ENCODE measurements around the gene PZP. TPM values are rescaled to one million over a fixed set of nuclear protein-coding genes. Genes with fewer than 3 reads are reported as not detected.

The PZP gene
- polyA plus RNA-seq, 1 experiment, result not detected

GRCh38 chr12:9134981-9135628 lies 73.1 kb downstream of the PZP start:
- ChIA-PET CTCF (no interaction called here), POLR2A (no interaction called here)
- H3K27ac ChIP-seq (ENCODE audit: low read depth, low read length), result no peak overlapping the region
- TF ChIP-seq CTCF (IDR thresholded peaks at IDR 0.05; ENCODE audit: low read depth, low read length), result peak; percentile 31; the same call in 1 of the 2 replicates
- peaks cover 3% of the 10 kb centered on the region; the same call in 1 of the 2 replicates for H3K9me3 ChIP-seq (ENCODE audit: control insufficient read depth, insufficient read depth, low read length)
- no peak overlapping the region for H3K4me3 ChIP-seq (ENCODE audit: low read depth, low read length)
- no peaks in the 10 kb centered on the region for H3K27me3 ChIP-seq (ENCODE audit: control insufficient read depth, insufficient read depth, low read length)
- DNase-seq (ENCODE audit: low read depth, low spot score), result no peak

GRCh38 chr12:9133216-9133916 lies 74.8 kb downstream of the PZP start:
- peaks cover 4% of the 10 kb centered on the region for H3K9me3 ChIP-seq (ENCODE audit: control insufficient read depth, insufficient read depth, low read length)
- no peak for DNase-seq (ENCODE audit: low read depth, low spot score)
- H3K4me3 ChIP-seq (ENCODE audit: low read depth, low read length), result no peak overlapping the region
- no peaks in the 10 kb centered on the region for H3K27me3 ChIP-seq (ENCODE audit: control insufficient read depth, insufficient read depth, low read length)
- CTCF ChIA-PET, result interaction anchor here (0.5 kb wide), 1 partner anchor 1226 kb away, joined by 3 read pairs; no protein-coding TSS in a partner anchor
- POLR2A ChIA-PET, result no interaction called here
- no peak overlapping the region for H3K27ac ChIP-seq (ENCODE audit: low read depth, low read length)
- TF ChIP-seq CTCF (IDR thresholded peaks at IDR 0.05; ENCODE audit: low read depth, low read length), result no peak

GRCh38 chr12:9132008-9132535 lies 76.1 kb downstream of the PZP start:
- POLR2A ChIA-PET, result no interaction called here
- no peak overlapping the region for H3K4me3 ChIP-seq (ENCODE audit: low read depth, low read length)
- no peak overlapping the region for H3K27ac ChIP-seq (ENCODE audit: low read depth, low read length)

DNA sequence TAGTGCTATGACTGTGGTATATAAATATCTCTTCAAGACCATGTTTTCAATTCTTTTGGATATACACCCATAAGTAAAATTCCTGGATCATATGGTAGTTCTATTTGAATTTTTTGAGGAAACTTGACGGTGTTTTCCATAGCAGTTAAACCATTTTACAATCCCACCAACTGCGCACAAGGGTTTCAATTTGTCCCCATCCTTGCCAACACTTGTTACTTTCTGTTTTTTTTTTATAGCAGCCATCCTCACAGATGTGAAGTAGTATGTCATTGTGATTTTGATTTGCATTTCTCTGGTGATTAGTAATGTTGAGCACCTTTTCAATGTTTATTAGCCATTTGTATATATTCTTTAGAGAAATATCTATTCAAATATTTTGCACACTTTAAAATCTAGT lies 78.0 kb downstream of the PZP start:
- Histone ChIP-seq H3K27me3 (ENCODE audit: control insufficient read depth, insufficient read depth, low read length) (no peaks in the 10 kb centered on the region), H3K9me3 (ENCODE audit: control insufficient read depth, insufficient read depth, low read length) (peaks cover 15% of the 10 kb centered on the region), H3K4me3 (ENCODE audit: low read depth, low read length) (no peak overlapping the region), H3K27ac (ENCODE audit: low read depth, low read length) (no peak overlapping the region)
- CTCF ChIA-PET, result no interaction called here
- no peak for TF ChIP-seq CTCF (IDR thresholded peaks at IDR 0.05; ENCODE audit: low read depth, low read length)
- POLR2A ChIA-PET, result no interaction called here
- no peak for DNase-seq (ENCODE audit: low read depth, low spot score)

More at GRCh38 chr12:9132008-9132535, 76.1 kb downstream of the PZP start:
- no peak for DNase-seq (ENCODE audit: low read depth, low spot score)
- H3K9me3 ChIP-seq (ENCODE audit: control insufficient read depth, insufficient read depth, low read length), result peaks cover 15% of the 10 kb centered on the region
- no peaks in the 10 kb centered on the region for H3K27me3 ChIP-seq (ENCODE audit: control insufficient read depth, insufficient read depth, low read length)
- CTCF ChIA-PET, result no interaction called here
- TF ChIP-seq CTCF (IDR thresholded peaks at IDR 0.05; ENCODE audit: low read depth, low read length), result no peak

Data from AG04450 (cell line).